Uterus (tissue), 2 donors: ENCODE data around the gene TAPT1.

Experiments
- POLR2A ChIP-seq, 2 donors: fragments of 450-650 bp; IDR thresholded peaks; one replicate each; pipeline ENCODE4 v1.6.1; 2016; ENCODE audit warnings: antibody characterized with exemption in 2 of 2, mild to moderate bottlenecking in 1 of 2, moderate library complexity in 1 of 2
- TF ChIP-seq, protein P1 (sequence below), 4 experiments: fragments of 200-600 bp in 2 of 4; fragments of 450-650 bp in 2 of 4; sonication (generic) in 2 of 4; IDR thresholded peaks; one replicate each; pipeline ENCODE4 v1.5.1; 2016 to 2019; ENCODE audit warnings: antibody characterized with exemption in 4 of 4, mild to moderate bottlenecking in 2 of 4, moderate library complexity in 1 of 4

DNA sequence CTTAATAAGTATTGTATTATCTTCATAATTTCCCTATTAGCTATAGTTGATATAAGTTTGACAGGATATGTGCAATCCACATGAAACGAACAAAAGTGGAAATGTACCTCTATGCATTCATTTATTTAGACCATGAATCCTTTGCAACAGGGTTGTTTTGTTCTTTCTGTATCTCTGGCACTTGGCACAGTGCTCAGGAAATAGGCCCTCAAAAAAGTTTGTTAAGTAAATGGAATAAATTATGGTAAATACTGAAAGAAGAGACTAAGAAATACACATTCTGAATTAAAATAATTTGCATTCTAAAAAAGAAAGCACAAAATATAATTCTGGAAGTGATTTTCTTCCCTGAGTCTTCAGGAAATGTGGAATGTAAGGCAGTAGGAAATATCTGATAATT is 39.3 kb downstream of the TAPT1 start:
- TF ChIP-seq, protein P1, sequence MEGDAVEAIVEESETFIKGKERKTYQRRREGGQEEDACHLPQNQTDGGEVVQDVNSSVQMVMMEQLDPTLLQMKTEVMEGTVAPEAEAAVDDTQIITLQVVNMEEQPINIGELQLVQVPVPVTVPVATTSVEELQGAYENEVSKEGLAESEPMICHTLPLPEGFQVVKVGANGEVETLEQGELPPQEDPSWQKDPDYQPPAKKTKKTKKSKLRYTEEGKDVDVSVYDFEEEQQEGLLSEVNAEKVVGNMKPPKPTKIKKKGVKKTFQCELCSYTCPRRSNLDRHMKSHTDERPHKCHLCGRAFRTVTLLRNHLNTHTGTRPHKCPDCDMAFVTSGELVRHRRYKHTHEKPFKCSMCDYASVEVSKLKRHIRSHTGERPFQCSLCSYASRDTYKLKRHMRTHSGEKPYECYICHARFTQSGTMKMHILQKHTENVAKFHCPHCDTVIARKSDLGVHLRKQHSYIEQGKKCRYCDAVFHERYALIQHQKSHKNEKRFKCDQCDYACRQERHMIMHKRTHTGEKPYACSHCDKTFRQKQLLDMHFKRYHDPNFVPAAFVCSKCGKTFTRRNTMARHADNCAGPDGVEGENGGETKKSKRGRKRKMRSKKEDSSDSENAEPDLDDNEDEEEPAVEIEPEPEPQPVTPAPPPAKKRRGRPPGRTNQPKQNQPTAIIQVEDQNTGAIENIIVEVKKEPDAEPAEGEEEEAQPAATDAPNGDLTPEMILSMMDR (IDR thresholded peaks at IDR 0.05) = no peak
- TF ChIP-seq POLR2A (IDR thresholded peaks at IDR 0.05) = no peak
